Stomach (tissue), 4 donors: ENCODE data around the gene HOXB8.

Experiments used
- CTCF ChIP-seq, 7 experiments: fragments of 450-650 bp in 4 of 7; fragments of 200-600 bp in 3 of 7; sonication (generic) in 3 of 7; IDR thresholded peaks; one replicate each; pipeline ENCODE4 v1.5.1; 2016 to 2019; ENCODE audit warnings: antibody characterized with exemption in 7 of 7, control low read depth in 2 of 7, mild to moderate bottlenecking in 1 of 7
- EP300 ChIP-seq: sonication (generic); formaldehyde crosslinking; IDR thresholded peaks from one replicate; pipeline ENCODE4 v1.6.1; 2017; ENCODE audit warnings: antibody characterized with exemption
- POLR2A ChIP-seq, 4 donors: fragments of 450-650 bp; IDR thresholded peaks; one replicate each; pipeline ENCODE4 v1.6.1; 2016; ENCODE audit warnings: antibody characterized with exemption in 4 of 4, control low read depth in 2 of 4, mild to moderate bottlenecking in 1 of 4, moderate library complexity in 1 of 4
- POLR2AphosphoS5 ChIP-seq, 3 donors: sonication (generic); formaldehyde crosslinking; IDR thresholded peaks; one replicate each; pipeline ENCODE4 v1.6.1; 2016; ENCODE audit warnings: antibody characterized with exemption in 3 of 3

- TF ChIP-seq CTCF (IDR thresholded peaks at IDR 0.05): no peak
- TF ChIP-seq POLR2AphosphoS5 (IDR thresholded peaks at IDR 0.05): no peak
- TF ChIP-seq POLR2A (IDR thresholded peaks at IDR 0.05): no peak
- TF ChIP-seq EP300: no peak
Measured at GRCh38 chr17:48626245-48627117, 11.4 kb upstream of the HOXB8 start, which contains the start of gene HOXB9.
